ELR (cell line): ENCODE data around the gene OFD1.
"Not testable (repeated sequence)": the region's sequence is repeated elsewhere in the genome, so short reads cannot be mapped to it uniquely, and the experiment has no call there.

ENCODE experiments used
- DNase-seq: peaks from one replicate; pipeline ENCODE4 v3.0.0-alpha.2; 2015; ENCODE audit warnings: low read depth

Gene OFD1

GRCh38 chrX:13702111-13702789, 32.3 kb upstream of the OFD1 start:
- DNase-seq: no peak

DNA sequence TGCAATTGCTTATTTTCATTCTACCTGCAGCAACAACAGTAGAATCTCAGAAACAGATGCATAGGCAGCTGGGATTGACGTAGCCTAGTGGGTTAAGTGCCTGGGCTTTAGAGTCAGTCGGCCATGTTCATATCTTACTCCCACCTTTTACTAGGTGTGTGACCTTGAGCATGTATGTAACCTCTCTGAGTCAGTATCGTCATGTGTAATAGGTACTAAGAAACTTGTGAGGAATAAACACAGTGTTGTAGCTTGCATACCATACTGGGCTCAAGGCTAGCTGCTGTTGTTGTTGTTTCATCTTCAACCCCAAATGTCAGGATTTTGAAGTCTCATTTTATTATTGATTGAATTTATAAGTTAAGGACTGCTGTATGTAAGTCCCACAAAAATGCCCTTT, 31.4 kb upstream of the OFD1 start:
- DNase-seq: no peak

- DNase-seq: no peak
Measured at GRCh38 chrX:13703589-13703988, 31.0 kb upstream of the OFD1 start.

- no peak for DNase-seq
Measured at GRCh38 chrX:13711141-13711540, 23.4 kb upstream of the OFD1 start.

GRCh38 chrX:13716455-13716854, 18.1 kb upstream of the OFD1 start:
- DNase-seq: no peak

DNA sequence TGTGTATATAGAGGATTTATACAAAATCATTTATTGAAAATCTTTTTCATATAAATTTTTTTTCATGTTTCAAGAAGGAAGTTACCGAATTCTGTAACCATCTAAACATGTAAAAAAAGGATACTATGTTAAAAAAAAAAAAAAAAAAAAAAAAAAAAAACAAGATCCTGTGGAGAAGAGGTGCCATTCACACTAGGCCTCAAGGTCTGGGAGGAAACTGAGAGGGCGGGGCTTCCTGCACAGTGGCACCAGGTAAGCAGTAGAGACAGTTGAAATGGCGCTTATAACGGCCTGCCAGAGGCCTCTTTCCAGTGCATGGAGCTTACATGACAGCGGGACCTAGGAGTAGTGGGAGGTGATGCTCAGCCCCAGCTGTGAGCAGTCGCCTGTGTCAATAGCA, 17.6 kb upstream of the OFD1 start:
- DNase-seq: no peak

DNA sequence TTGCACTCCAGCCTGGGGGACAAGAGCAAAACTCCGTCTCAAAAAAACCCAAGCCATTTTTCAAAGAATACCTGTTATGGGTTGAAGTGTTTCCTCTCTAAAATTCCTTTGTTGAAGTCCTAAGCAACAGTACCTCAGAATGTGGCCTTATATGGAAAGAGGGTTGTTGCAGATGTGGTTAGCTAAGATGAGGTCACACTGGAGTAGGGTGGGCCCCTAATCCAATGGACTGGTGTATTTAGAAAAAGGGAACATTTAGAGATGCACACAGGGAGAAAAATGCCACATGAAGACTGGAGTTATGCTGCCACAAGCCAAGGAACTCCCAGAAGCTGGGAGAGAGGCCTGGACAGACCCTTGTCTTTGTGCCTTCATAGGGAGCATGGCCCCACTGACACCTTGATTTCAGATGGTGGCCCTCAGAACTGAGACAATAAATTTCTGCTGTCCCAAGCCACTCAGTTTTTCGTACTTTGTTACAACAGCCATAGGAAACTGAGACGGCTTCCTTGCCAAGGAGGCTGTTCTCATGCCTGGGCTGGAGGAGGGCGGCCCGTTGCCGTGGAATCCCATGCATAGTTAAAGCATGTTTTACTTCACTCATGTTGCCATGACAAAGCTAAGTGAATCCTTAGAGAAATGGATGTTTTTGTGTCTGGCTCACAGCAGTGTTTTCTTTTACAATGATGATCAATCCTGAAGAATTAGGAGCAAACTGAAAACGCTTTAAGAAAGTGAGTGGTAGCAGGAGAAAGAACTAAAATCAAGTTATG, 16.7 kb upstream of the OFD1 start:
- DNase-seq: no peak

GRCh38 chrX:13719192-13719856, 15.2 kb upstream of the OFD1 start:
- DNase-seq: no peak

DNA sequence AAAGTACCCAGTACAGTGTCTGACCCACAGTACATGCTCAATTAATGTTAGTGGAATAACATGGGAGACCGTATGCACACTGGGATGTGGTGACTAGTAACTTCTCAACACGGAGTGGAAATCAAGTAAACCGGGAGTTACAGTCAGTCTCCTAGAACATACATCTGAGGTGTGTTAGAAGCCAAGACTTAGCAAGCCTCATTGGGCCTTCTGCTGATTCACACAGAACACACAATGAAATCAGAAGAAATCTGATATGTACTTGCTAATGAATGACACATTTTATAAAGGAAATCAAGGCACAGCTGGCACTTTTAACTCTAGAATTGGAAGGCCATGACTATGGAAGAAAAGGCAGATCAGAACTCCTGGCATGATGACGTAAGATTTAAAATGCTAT, 13.2 kb upstream of the OFD1 start:
- no peak for DNase-seq

DNA sequence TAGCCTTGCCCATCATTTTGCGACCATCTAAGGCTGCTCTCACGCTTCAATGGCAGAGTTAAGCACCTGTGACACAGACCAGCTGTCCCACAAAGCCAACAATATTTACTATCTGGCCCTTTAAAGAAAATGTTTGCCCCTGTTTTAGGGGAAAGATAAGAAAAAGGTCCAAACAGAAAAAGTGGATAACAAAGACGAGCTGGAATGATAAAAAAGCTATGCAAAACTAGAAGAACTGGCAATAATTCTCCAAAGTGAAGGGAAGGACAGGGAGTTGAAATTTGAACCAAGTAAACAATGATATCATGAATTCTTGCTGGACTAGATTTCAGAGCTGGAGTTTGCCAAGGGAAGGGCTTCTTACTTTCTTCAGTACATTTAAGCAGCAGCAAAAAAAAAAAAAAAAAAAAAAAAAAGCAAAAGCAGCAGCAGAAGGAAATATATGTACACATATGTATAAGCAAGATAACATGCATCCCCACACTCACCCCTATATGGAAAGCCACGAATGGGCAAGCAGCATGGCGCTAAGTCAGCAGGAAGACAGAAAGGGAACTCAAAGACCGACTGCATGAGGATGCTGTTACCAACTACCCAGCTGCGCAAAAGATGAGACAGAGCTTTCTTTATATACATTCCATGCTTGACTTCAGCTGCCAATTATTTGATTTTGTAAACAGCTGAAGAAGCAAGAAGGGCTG, 12.6 kb upstream of the OFD1 start:
- DNase-seq: no peak

GRCh38 chrX:13724878-13725277, 9.7 kb upstream of the OFD1 start:
- DNase-seq: not testable (repeated sequence)

DNA sequence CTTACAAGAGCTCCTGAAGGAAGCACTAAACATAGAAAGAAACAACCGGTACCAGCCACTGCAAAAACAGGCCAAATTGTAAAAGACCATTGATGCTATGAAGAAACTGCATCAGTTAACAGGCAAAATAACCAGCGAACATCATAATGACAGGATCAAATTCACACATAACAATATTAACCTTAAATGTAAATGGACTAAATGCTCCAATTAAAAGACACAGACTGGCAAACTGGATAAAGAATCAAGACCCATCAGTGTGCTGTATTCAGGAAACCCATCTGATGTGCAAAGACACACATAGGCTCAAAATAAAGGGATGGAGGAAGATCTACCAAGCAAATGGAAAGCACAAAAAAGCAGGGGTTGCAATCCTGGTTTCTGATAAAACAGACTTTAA, 8.0 kb upstream of the OFD1 start:
- DNase-seq: not testable (repeated sequence)

DNA sequence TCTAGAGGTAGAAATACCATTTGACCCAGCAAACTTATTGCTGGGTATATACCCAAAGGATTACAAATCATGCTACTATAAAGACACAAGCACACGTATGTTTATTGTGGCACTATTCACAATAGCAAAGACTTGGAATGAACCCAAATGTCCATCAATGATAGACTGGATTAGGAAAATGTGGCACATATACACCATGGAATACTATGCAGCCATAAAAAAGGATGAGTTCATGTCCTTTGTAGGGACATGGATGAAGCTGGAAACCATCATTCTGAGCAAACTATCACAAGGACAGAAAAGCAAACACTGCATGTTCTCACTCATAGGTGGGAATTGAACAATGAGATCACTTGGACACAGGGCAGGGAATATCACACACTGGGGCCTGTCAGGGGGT, 4.0 kb upstream of the OFD1 start:
- DNase-seq: not testable (repeated sequence)

GRCh38 chrX:13732246-13733067, 2.1 kb upstream of the OFD1 start:
- no peak for DNase-seq

DNA sequence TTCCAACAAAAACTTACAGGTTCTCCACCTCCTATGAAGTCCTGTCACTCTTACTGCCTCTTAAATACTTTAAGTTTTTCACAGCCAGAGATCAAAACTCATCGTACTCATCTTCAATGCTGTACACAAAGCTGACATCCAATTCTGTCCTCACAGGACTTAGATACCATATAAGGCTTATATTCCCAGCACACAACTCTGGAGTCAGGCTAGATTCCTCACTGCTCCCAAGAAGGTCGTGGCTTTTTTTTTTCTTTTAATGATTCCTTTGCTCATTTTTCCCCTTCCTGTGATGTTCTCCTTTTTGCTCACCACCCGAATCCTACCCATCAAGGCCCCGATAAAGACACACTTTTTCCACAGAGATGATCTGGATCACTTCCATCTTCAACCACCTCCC, 1.0 kb upstream of the OFD1 start:
- DNase-seq: no peak

DNA sequence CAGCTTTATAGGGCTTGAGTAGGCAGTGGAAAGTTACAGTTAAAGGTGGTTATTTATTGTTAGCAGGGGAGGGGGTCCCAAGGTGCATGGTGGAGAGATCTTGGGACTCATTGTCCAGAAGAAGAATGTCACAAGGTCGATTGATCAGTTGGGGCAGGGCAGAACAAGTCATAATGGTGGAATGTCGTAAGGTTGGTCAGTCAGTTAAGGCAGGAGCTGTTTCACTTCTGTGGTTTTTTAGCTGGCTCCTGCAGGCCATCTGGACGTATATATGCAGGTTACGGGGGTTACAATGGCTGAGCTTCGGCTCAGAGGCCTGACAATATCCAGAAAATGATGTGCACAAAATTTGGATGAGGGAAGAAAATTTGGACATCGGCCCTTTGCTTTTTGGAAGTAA, 7.1 kb downstream of the OFD1 start:
- DNase-seq: no peak

DNA sequence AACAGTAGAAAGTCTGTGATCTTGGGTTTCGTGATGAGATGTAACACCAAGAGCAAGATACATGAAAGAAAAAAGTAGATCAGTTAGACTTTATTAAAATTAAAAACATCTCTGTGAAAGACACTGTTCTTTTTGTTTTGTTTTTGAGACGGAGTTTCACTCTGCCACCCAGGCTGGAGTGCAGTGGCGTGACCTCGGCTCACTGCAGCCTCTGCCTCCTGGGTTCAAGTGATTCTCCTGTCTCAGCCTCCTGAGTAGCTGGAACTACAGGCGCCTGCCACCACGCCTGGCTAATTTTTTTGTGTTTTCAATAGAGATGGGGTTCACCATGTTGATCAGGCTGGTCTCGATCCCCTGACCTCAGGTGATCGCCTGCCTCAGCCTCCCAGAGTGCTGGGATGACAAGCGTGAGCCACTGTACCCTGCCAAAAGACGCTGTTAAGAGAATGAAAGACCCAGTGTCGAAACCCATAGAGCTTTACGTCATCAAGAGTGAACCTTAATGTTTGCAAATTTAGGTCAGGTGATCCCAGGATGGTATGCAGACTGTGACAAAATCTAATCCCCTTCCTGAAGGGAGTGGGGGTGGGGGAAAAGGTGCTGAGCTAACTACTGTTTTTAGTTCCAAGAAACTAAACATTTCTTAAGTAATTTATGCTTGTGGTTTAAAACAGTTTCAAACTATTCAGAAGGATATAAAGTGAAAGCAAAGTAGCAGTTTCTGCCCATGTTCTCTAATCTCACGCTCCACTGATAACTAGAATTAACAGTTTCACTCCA, 8.0 kb downstream of the OFD1 start:
- no peak for DNase-seq

DNA sequence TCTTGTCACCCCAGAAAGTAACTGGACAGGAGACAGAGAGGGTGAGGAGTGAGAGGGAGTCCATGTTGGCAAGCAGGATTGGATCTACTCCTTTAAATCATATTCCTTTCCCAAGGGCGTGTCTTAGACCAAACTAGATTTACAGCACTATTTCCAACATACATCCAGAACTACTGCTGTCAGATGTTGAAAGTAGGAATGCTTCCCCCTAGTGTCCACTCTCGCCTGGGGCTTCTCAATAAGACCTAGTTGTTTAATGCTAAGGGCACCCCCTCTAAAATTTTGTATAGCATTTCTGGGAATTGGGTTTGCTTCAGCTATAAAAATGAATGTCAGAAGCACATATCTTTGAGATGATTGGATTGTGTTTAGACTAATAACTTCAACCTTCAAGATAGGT, 13.3 kb downstream of the OFD1 start:
- DNase-seq: peak; percentile 62

GRCh38 chrX:13748486-13748885, 13.9 kb downstream of the OFD1 start:
- DNase-seq: peak; percentile 18

DNA sequence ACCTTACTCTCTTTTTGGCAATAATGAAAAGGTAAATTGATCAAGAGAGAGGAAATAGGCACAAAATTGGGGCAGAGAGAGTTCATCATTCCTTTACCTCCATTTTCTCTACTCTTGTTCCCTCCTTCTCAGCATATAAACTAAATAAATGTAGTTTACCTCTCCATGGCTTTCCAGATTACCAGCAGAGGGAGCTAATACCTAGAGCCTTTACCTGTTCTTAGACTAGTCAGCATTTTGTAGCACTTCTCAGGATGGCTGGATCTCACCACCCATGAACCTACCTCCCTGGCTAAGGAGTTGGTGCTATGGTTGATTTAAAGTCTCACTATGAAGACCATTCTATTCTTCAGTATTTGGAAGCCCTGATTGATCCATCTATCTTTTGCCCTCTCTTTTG, 15.7 kb downstream of the OFD1 start:
- DNase-seq: peak; percentile 65

GRCh38 chrX:13750812-13751211, 16.3 kb downstream of the OFD1 start:
- no peak for DNase-seq
